Measurements from ENCODE around the gene RXYLT1. TPM values are rescaled to one million over a fixed set of nuclear protein-coding genes. Genes with fewer than 3 reads are reported as not detected.

The RXYLT1 gene
- total RNA-seq, 2 donors from 2014 or later: 8.6 to 17.5 TPM

DNA sequence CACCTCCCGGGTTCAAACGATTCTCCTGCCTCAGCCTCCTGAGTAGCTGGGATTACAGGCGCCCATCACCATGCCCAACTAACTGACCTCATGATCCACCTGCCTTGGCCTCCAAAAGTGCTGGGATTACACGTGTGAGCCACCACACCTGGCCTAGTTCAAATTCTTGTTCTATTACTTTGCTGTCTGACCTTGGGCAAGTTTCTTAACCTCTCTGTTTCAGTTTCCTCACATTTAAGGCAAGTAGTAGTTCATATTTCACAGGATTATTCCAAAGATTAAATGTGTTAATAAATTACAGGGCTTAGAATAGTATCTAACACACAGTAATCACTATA is 10.9 kb downstream of the RXYLT1 start:
- Histone ChIP-seq H3K4me1 (no peaks in the 10 kb centered on the region), H3K4me3 (no peak overlapping the region), H3K27ac (no peak overlapping the region), H3K9me3 (no peaks in the 10 kb centered on the region), H3K36me3 (replicated peaks in 1 of 2; ENCODE audit: insufficient read depth in 1 of 2, low read depth in 2 of 2) (peaks cover 0 to 2% of the 10 kb centered on the region in 2 donors), H3K27me3 (no peaks in the 10 kb centered on the region)
- DNase-seq: no peak
- TF ChIP-seq, protein P1, sequence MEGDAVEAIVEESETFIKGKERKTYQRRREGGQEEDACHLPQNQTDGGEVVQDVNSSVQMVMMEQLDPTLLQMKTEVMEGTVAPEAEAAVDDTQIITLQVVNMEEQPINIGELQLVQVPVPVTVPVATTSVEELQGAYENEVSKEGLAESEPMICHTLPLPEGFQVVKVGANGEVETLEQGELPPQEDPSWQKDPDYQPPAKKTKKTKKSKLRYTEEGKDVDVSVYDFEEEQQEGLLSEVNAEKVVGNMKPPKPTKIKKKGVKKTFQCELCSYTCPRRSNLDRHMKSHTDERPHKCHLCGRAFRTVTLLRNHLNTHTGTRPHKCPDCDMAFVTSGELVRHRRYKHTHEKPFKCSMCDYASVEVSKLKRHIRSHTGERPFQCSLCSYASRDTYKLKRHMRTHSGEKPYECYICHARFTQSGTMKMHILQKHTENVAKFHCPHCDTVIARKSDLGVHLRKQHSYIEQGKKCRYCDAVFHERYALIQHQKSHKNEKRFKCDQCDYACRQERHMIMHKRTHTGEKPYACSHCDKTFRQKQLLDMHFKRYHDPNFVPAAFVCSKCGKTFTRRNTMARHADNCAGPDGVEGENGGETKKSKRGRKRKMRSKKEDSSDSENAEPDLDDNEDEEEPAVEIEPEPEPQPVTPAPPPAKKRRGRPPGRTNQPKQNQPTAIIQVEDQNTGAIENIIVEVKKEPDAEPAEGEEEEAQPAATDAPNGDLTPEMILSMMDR (IDR thresholded peaks at IDR 0.05): no peak
- no peak for TF ChIP-seq POLR2A (IDR thresholded peaks at IDR 0.05)
- ATAC-seq: no peak
- intact Hi-C loops (cut with DNase I): no loop called here
- WGBS, 2 donors: 84% methylated on average over 4 of the region's 4 CpGs

DNA sequence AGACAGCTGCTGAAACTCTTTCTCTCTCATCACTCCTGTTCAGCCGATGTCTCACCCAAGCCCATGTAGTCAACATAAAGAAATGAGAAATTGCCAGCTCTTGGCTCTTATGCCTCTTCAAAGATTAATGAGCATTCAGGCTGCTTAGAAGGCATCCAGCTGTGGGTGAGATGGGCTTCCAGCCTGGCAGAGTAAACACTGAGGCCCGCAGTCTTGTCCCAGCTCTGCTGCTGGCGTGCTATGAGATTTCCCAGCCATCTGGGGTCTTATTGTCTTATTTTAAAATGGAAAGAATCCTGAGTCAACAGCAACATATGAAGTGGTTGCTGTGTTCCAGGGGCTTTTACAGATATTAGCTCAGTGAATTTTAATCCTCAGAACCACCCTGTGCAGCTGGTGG is 12.6 kb downstream of the RXYLT1 start:
- H3K27ac ChIP-seq: no peak overlapping the region
- intact Hi-C loops (cut with DNase I): no loop called here
- peaks cover 0 to under 1% of the 10 kb centered on the region in 2 donors for H3K36me3 ChIP-seq (replicated peaks in 1 of 2; ENCODE audit: insufficient read depth in 1 of 2, low read depth in 2 of 2)
- H3K4me1 ChIP-seq: no peaks in the 10 kb centered on the region
- no peaks in the 10 kb centered on the region for H3K9me3 ChIP-seq
- ATAC-seq: no peak
- DNase-seq: no peak
- WGBS, 2 donors: 90 to 94% methylated on average over 3 of the region's 3 CpGs
- TF ChIP-seq POLR2A (IDR thresholded peaks at IDR 0.05): no peak
- TF ChIP-seq, protein P1 (IDR thresholded peaks at IDR 0.05): no peak
- no peaks in the 10 kb centered on the region for H3K27me3 ChIP-seq
- H3K4me3 ChIP-seq: no peak overlapping the region

DNA sequence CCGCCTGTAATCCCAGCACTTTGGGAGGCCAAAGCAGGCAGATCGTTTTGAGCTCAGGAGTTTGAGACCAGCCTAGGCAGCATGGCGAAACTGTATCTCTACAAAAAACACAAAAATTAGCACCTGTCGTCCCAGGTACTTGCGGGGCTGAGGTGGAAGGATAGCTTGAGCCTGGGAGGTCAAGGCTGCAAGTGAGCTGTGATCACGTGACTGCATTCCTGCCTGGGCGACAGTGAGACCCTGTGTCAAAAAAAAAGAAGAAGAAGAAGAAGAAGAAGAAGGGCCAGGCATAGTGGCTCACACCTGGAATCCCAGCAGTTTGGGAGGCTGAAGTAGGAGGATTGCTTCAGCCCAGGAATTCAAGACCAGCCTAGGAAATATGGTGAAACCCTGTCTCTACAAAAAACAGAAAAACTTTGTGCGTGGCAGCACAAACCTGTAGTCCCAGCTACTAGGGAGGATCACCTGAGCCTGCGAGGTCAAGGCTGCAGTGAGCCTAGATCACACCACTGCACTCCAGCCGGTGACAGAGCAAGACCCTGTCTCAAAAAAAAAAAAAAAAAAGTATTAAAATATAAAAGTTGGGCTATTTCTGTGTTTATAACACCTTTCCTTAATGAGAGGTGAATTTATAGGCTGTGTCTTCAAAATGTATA is 15.5 kb downstream of the RXYLT1 start:
- H3K4me3 ChIP-seq: no peak overlapping the region
- H3K9me3 ChIP-seq: no peaks in the 10 kb centered on the region
- intact Hi-C loops (cut with DNase I): no loop called here
- WGBS, 2 donors: 79 to 84% methylated on average over 10 of the region's 10 CpGs
- ATAC-seq (no peak), DNase-seq (no peak)
- no peak overlapping the region for H3K27ac ChIP-seq
- H3K36me3 ChIP-seq (replicated peaks in 1 of 2; ENCODE audit: insufficient read depth in 1 of 2, low read depth in 2 of 2): no peaks in the 10 kb centered on the region
- no peaks in the 10 kb centered on the region for H3K4me1 ChIP-seq
- no peak for TF ChIP-seq POLR2A (IDR thresholded peaks at IDR 0.05)
- TF ChIP-seq, protein P1 (IDR thresholded peaks at IDR 0.05): no peak
- no peaks in the 10 kb centered on the region for H3K27me3 ChIP-seq

DNA sequence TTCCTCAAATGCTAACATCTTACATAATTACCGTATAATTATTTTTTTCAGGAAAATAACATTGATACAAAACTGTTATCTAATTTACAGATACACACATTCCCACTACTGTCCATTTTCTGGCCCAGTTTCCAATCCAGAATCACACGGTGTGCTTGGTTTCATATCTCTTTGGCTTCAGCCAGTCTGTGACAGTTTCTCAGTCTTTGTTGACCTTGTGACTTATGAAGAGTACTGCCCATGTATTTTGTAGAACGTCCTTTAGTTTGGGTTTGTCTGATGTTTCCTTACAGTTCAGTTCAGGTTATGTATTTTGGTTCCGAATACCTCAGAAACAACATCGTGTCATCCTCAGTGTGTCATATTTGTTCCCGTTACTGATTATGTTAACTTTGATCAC is 16.2 kb downstream of the RXYLT1 start:
- 44 to 58% methylated on average over 6 of the region's 6 CpGs for WGBS, 2 donors
- DNase-seq (no peak), ATAC-seq (no peak)
- no peaks in the 10 kb centered on the region for H3K27me3 ChIP-seq
- H3K27ac ChIP-seq: no peak overlapping the region
- no peak for TF ChIP-seq POLR2A (IDR thresholded peaks at IDR 0.05)
- TF ChIP-seq, protein P1 (IDR thresholded peaks at IDR 0.05): no peak
- H3K9me3 ChIP-seq: no peaks in the 10 kb centered on the region
- H3K36me3 ChIP-seq (replicated peaks in 1 of 2; ENCODE audit: insufficient read depth in 1 of 2, low read depth in 2 of 2): no peaks in the 10 kb centered on the region
- no peak overlapping the region for H3K4me3 ChIP-seq
- no peaks in the 10 kb centered on the region for H3K4me1 ChIP-seq
- intact Hi-C loops (cut with DNase I): no loop called here

DNA sequence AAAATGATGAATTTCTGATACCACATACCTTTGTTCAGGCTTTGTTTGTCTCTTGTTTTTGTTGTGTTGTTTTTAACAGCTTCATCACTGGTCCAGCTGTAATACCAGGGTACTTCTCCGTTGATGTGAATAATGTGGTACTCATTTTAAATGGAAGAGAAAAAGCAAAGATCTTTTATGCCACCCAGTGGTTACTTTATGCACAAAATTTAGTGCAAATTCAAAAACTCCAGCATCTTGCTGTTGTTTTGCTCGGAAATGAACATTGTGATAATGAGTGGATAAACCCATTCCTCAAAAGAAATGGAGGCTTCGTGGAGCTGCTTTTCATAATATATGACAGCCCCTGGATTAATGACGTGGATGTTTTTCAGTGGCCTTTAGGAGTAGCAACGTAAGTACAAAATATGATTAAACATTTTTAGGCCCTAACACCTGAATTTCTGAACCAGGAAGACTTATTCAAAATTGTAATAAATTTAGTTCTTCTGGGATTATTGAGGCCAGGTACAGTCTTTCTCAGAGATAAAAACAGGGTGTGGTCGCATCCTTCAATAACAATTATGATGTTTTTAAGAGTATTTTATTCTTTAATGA is 22.4 kb downstream of the RXYLT1 start:
- WGBS, 2 donors: 52 to 54% methylated on average over 6 of the region's 6 CpGs
- H3K27ac ChIP-seq: no peak overlapping the region
- no peaks in the 10 kb centered on the region for H3K9me3 ChIP-seq
- H3K4me1 ChIP-seq: peaks cover 18% of the 10 kb centered on the region
- no peak for TF ChIP-seq POLR2A (IDR thresholded peaks at IDR 0.05)
- TF ChIP-seq, protein P1 (IDR thresholded peaks at IDR 0.05): peak in 6 of 7 experiments; percentile 40 to 62 (median 54)
- H3K36me3 ChIP-seq (replicated peaks in 1 of 2; ENCODE audit: insufficient read depth in 1 of 2, low read depth in 2 of 2): no peaks in the 10 kb centered on the region
- H3K4me3 ChIP-seq: no peak overlapping the region
- intact Hi-C loops (cut with DNase I): no loop called here
- ATAC-seq (no peak), DNase-seq (no peak)
- no peaks in the 10 kb centered on the region for H3K27me3 ChIP-seq

All from body of pancreas (tissue), 4 donors.